GM12865 (cell line): ENCODE results near the gene EMD.

ENCODE experiments used
- DNase-seq: peaks from one replicate; pipeline ENCODE4 v3.0.0; 2010; ENCODE audit warnings: low read depth
- H3K4me3 ChIP-seq: 2 replicates; pipeline ENCODE4 v1.5.1; 2011; ENCODE audit warnings: mild to moderate bottlenecking, low read depth, low read length, control low read depth
- CTCF ChIP-seq: IDR thresholded peaks from 2 replicates; pipeline ENCODE4 v1.5.1; 2011; ENCODE audit warnings: low read length, control low read depth, low read depth, inconsistent platforms; ENCODE audit not compliant: insufficient read depth; ENCODE audit errors: missing control alignments

Gene EMD

GRCh38 chrX:154373340-154374306 lies 5.5 kb upstream of the EMD start:
- TF ChIP-seq CTCF: peak; percentile 40
- peak overlapping the region; percentile 67 for H3K4me3 ChIP-seq
- peak; percentile 37 for DNase-seq

DNA sequence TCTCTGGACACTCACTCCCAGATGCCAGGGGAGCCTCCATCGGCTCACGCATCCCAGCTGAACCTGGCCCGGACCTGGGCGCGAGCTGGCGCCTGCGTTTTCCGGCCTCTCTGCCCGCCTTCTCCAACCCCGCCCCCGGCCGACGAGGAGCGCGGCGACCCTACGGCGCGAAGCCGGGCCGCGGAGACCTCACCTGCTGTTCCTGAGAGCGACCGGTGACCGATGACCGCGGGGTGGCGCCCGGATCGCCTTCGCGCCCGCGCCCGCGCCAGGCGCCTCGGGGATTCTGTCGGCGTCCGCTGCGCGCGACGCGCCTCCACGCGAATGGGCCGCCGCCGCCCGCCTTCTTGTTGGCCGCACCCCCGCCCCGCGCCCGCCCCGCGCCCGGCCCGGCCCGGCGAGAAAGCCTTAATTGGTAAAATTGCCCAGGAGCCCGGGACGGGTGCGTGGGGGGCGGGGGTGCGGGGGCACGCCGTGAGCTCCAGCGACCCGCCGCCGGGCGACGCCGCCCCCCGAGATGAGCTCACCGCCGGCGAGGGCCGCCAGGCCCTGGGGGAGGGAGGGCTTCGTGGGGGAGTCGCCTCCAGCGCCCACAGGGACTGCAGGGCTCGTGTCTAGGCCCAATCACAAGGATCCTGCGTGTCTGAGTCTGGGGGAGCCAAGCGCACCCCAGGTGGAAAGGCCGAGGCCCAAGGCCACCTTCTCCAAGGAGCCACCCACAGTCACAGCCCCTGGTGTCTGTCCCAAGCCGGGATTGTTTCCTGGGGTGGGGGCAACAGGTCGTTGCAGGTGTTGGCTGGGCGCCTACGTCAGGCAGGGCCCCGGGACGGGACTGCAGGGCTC lies 4.6 kb upstream of the EMD start, which contains the start of gene FLNA:
Gene FLNA, minus strand, starts transcription at position 322 of the 843 bp plus-strand sequence. CDS start 3,389 bp downstream, outside the sequence.
- peak within 1 kb of the TSS; percentile 67 for H3K4me3 ChIP-seq
- peak; percentile 57 for DNase-seq
- peak; percentile 9 for TF ChIP-seq CTCF

- no peak overlapping the region; the same call in 1 of the 2 replicates for H3K4me3 ChIP-seq
- DNase-seq: no peak
- no peak for TF ChIP-seq CTCF
These were observed 4.0 kb upstream of the EMD start for GRCh38 chrX:154375156-154375504.

DNA sequence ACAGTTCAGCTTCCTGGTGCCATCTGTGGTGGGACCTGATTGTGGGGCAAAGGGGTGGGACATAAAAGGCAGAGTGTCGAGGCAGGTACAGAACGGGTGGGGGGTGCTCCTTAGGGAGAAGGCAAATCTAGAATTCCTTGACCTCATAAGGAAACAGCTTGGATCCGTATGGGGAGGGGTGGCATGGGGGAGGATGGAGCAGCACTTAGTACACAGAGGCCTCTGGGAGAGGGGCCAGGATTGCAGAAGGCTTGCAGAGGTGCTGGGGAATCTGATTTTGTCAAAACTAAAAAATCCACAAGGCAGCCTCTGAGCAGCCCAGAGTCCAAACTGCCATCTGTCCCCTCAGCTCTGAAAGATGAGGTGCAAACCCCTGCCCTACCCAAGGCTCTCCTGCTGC lies 2.3 kb upstream of the EMD start:
- TF ChIP-seq CTCF: no peak
- DNase-seq: no peak
- H3K4me3 ChIP-seq: no peak overlapping the region

- TF ChIP-seq CTCF: no peak
- no peak for DNase-seq
- peak overlapping the region; percentile 70 for H3K4me3 ChIP-seq
These were observed 866 bp upstream of the EMD start for GRCh38 chrX:154378059-154378798.

DNA sequence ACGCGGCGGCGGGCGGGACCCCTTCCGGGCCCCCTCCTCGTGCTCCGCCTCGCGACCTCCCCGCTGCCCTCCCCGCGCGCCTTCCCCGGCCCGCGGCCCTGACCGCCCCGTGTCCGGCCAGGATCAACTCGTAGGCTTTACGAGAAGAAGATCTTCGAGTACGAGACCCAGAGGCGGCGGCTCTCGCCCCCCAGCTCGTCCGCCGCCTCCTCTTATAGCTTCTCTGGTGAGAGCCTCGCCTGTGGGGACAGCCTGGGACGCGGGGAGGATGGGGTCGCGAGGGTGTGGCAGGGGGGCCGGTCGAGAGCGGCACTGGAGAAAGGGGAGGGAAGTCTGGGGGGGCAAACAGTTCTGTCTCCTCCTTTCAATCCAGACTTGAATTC lies 465 bp downstream of the EMD start:
- peak overlapping the region; percentile 78 for H3K4me3 ChIP-seq
- DNase-seq: no peak
- TF ChIP-seq CTCF: no peak
